Lung (tissue), 12 donors: Measurements from ENCODE around the gene EIF2B5. TPM values are rescaled to one million over a fixed set of nuclear protein-coding genes. Genes with fewer than 3 reads are reported as not detected.

ENCODE experiments used
- ATAC-seq: fragments of 200-7000 bp; cut with Tn5 transposase; one replicate; pipeline ENCODE4 v1.9.1; 2020; ENCODE audit warnings: moderate number of reproducible peaks; ENCODE audit not compliant: insufficient read depth, low FRiP score
- DNase-seq, 3 donors: peaks; one replicate each; pipeline ENCODE4 v3.0.0-alpha.2; 2013 to 2017
- H3K27ac ChIP-seq, 2 donors: one replicate each; pipeline ENCODE4 v1.5.1; 2013; ENCODE audit warnings: mild to moderate bottlenecking in 2 of 2, moderate library complexity in 2 of 2, control low read depth in 1 of 2, inconsistent platforms in 1 of 2, low read depth in 1 of 2, low read length in 1 of 2
- H3K27me3 ChIP-seq, 3 donors: one replicate each; pipeline ENCODE4 v1.5.1; 2013; ENCODE audit warnings: low read length in 2 of 3; ENCODE audit not compliant: control insufficient read depth in 3 of 3, insufficient read depth in 3 of 3
- H3K36me3 ChIP-seq, 4 donors: one replicate each; pipeline ENCODE4 v1.5.1; 2013; ENCODE audit warnings: low read length in 4 of 4, mild to moderate bottlenecking in 1 of 4, moderate library complexity in 1 of 4; ENCODE audit not compliant: control insufficient read depth in 4 of 4, insufficient read depth in 4 of 4
- H3K4me1 ChIP-seq, 5 donors: one replicate each; pipeline ENCODE4 v1.5.1; 2013; ENCODE audit warnings: low read length in 5 of 5, mild to moderate bottlenecking in 2 of 5, moderate library complexity in 1 of 5; ENCODE audit not compliant: control insufficient read depth in 5 of 5, insufficient read depth in 5 of 5
- H3K4me3 ChIP-seq: one replicate; pipeline ENCODE4 v1.5.1; 2013; ENCODE audit warnings: mild to moderate bottlenecking, control low read depth, moderate library complexity
- H3K9ac ChIP-seq, 2 donors: one replicate each; pipeline ENCODE4 v1.5.1; 2013; ENCODE audit warnings: low read length in 2 of 2, control low read depth in 1 of 2; ENCODE audit not compliant: insufficient read depth in 1 of 2
- H3K9me3 ChIP-seq, 4 donors: one replicate each; pipeline ENCODE4 v1.5.1; 2013; ENCODE audit warnings: low read length in 3 of 4, mild to moderate bottlenecking in 1 of 4, moderate library complexity in 1 of 4; ENCODE audit not compliant: control insufficient read depth in 4 of 4, insufficient read depth in 3 of 4
- CTCF ChIP-seq: IDR thresholded peaks from 2 replicates; pipeline ENCODE4 v1.5.1; 2012; ENCODE audit warnings: mild to moderate bottlenecking; ENCODE audit errors: control extremely low read depth, extremely low read depth
- WGBS, 2 donors: extraction: QIAGEN DNeasy Blood & Tissue Kit; methylation state at CpG; one replicate each; pipeline ENCODE4 v1.1.7; 2013; 5-methylcytosine and 5-hydroxymethylcytosine counted together
- polyA plus RNA-seq, 2 donors: library from polyadenylated mRNA; stranded (reverse); fragments of 200-250 nt; gene quantifications; one replicate each; pipeline ENCODE4 v1.2.1, GENCODE V29; 2013
- total RNA-seq, 2 donors: library from RNA; depleted of rRNA in 1 of 2; stranded (reverse); fragments of >200 nt in 1 of 2; gene quantifications; one replicate each; pipeline ENCODE4 v1.2.1, GENCODE V29; 2014 to 2021
- donor health status: control.
- donor health status: control.
- donor health status: Bipolar disorder and iron deficiency.
- donor health status: healthy.
- donor health status: DM: yes; HTN: yes; CAD: no.

Gene EIF2B5
- total and polyA plus RNA-seq, 4 donors, result 32.5 to 43.2 (median 37.8) TPM

GRCh38 chr3:184140436-184140835 is 5.3 kb downstream of the EIF2B5 start:
- H3K36me3 ChIP-seq, result peaks cover 36 to 52% (median 48%) of the 10 kb centered on the region in 4 donors
- DNase-seq, result no peak
- 94 to 95% methylated on average over 10 of the region's 10 CpGs for WGBS, 2 donors
- H3K27ac ChIP-seq, result no peak overlapping the region
- no peaks in the 10 kb centered on the region for H3K27me3 ChIP-seq
- H3K9ac ChIP-seq, result no peak overlapping the region
- H3K4me3 ChIP-seq, result no peak overlapping the region
- peaks cover 0 to 16% (median 7%) of the 10 kb centered on the region in 5 donors for H3K4me1 ChIP-seq
- no peak for ATAC-seq
- no peak for TF ChIP-seq CTCF
- no peaks in the 10 kb centered on the region for H3K9me3 ChIP-seq

- Histone ChIP-seq H3K4me1 (peaks cover 0 to 3% (median 0%) of the 10 kb centered on the region in 5 donors), H3K36me3 (peaks cover 38 to 56% (median 49%) of the 10 kb centered on the region in 4 donors)
- no peak for TF ChIP-seq CTCF
These were observed 7.0 kb downstream of the EIF2B5 start for GRCh38 chr3:184142199-184142598.

GRCh38 chr3:184143327-184143726 is 8.2 kb downstream of the EIF2B5 start:
- Histone ChIP-seq H3K4me3 (no peak overlapping the region), H3K9me3 (no peaks in the 10 kb centered on the region), H3K27ac (no peak overlapping the region), H3K9ac (no peak overlapping the region), H3K36me3 (peaks cover 35 to 50% (median 47%) of the 10 kb centered on the region in 4 donors), H3K27me3 (no peaks in the 10 kb centered on the region), H3K4me1 (no peaks in the 10 kb centered on the region)
- 92 to 94% methylated on average over 3 of the region's 3 CpGs for WGBS, 2 donors
- no peak for DNase-seq
- no peak for ATAC-seq
- TF ChIP-seq CTCF, result no peak

More at GRCh38 chr3:184142199-184142598, 7.0 kb downstream of the EIF2B5 start:
- ATAC-seq, result no peak
- Histone ChIP-seq H3K9me3 (no peaks in the 10 kb centered on the region), H3K27ac (no peak overlapping the region), H3K27me3 (no peaks in the 10 kb centered on the region), H3K9ac (no peak overlapping the region), H3K4me3 (no peak overlapping the region)
- 96 to 98% methylated on average over 7 of the region's 7 CpGs for WGBS, 2 donors
- no peak for DNase-seq

- no peak for TF ChIP-seq CTCF
- Histone ChIP-seq H3K9ac (no peak overlapping the region), H3K4me3 (no peak overlapping the region), H3K27ac (no peak overlapping the region), H3K27me3 (no peaks in the 10 kb centered on the region), H3K9me3 (no peaks in the 10 kb centered on the region), H3K36me3 (peaks cover 35 to 50% (median 46%) of the 10 kb centered on the region in 4 donors), H3K4me1 (no peaks in the 10 kb centered on the region)
- ATAC-seq (no peak), DNase-seq (no peak)
- WGBS, 2 donors, result 83 to 85% methylated on average over 5 of the region's 5 CpGs
These were observed 9.3 kb downstream of the EIF2B5 start for GRCh38 chr3:184144505-184144904.
